Gastrocnemius medialis (tissue), 4 donors: ENCODE measurements around the gene XCL2. TPM values are rescaled to one million over a fixed set of nuclear protein-coding genes. Genes with fewer than 3 reads are reported as not detected.

ENCODE experiments used
- ATAC-seq, 2 donors: fragments of 150-250 bp; one replicate each; pipeline ENCODE4 v1.9.1; 2016
- DNase-seq, 2 donors: peaks; one replicate each; pipeline ENCODE4 v3.0.0-alpha.2; 2019
- H3K27ac ChIP-seq, 4 donors: fragments of 200-600 bp; sonication (generic); 1 replicate in 1 of 4; 2 replicates in 3 of 4; pipeline ENCODE4 v1.5.1; 2016 to 2018; ENCODE audit warnings: mild to moderate bottlenecking in 2 of 4, moderate library complexity in 1 of 4
- H3K27me3 ChIP-seq, 3 donors: fragments of 200-600 bp; sonication (generic) in 2 of 3; 1 replicate in 1 of 3; 2 replicates in 2 of 3; pipeline versions ENCODE4 v1.5.1 to v1.6.0; 2016 to 2019; ENCODE audit warnings: mild to moderate bottlenecking in 1 of 3, moderate library complexity in 1 of 3
- H3K36me3 ChIP-seq, 2 donors: fragments of 200-600 bp; sonication (generic) in 1 of 2; one replicate each; pipeline ENCODE4 v1.5.1; 2017 to 2018
- H3K4me1 ChIP-seq, 2 donors: fragments of 200-600 bp; sonication (generic) in 1 of 2; one replicate each; pipeline ENCODE4 v1.5.1; 2016 to 2017; ENCODE audit warnings: mild to moderate bottlenecking in 2 of 2
- H3K4me3 ChIP-seq, 4 donors: fragments of 200-600 bp; sonication (generic) in 3 of 4; 1 replicate in 1 of 4; 2 replicates in 3 of 4; pipeline ENCODE4 v1.5.1; 2016 to 2019; ENCODE audit warnings: mild to moderate bottlenecking in 2 of 4
- H3K9me3 ChIP-seq, 3 donors: fragments of 200-600 bp; sonication (generic) in 2 of 3; 1 replicate in 1 of 3; 2 replicates in 2 of 3; pipeline ENCODE4 v1.5.1; 2016 to 2019
- POLR2A ChIP-seq, 2 donors: fragments of 450-650 bp; IDR thresholded peaks; one replicate each; pipeline ENCODE4 v1.6.1; 2017; ENCODE audit warnings: antibody characterized with exemption in 2 of 2, mild to moderate bottlenecking in 2 of 2, moderate library complexity in 2 of 2
- in situ Hi-C, 4 donors: fragments of 200-750 bp; cut with MboI; loops; one replicate each; pipeline versions ENCODE4 v1.15.0 to v1.8.0; 2017; ENCODE audit warnings: low sequenced_read_pairs in 4 of 4
- intact Hi-C: fragments of 100-400 bp; cut with DNase I; formaldehyde crosslinking; loops from one replicate; pipeline ENCODE4 v1.15.1; 2023; ENCODE audit warnings: low total_unique reads
- total RNA-seq, 4 donors: library from RNA; depleted of rRNA; stranded (reverse); fragments of >200 nt; gene quantifications; one replicate each; pipeline versions ENCODE4 v1.1.0 to v1.2.3, GENCODE V29; 2016
- TF ChIP-seq, protein P1 (sequence below), 5 experiments: fragments of 450-650 bp in 3 of 5; fragments of 200-600 bp in 2 of 5; sonication (generic) in 2 of 5; IDR thresholded peaks in 4 of 5; conservative IDR thresholded peaks in 1 of 5; 1 replicate in 4 of 5; 2 replicates in 1 of 5; pipeline ENCODE4 v1.5.1; 2016 to 2019; ENCODE audit warnings: antibody characterized with exemption in 5 of 5, mild to moderate bottlenecking in 3 of 5, moderate library complexity in 3 of 5

The XCL2 gene
- total RNA-seq, 4 donors from 2014 or later, result 1.5 TPM; not detected in 3

DNA sequence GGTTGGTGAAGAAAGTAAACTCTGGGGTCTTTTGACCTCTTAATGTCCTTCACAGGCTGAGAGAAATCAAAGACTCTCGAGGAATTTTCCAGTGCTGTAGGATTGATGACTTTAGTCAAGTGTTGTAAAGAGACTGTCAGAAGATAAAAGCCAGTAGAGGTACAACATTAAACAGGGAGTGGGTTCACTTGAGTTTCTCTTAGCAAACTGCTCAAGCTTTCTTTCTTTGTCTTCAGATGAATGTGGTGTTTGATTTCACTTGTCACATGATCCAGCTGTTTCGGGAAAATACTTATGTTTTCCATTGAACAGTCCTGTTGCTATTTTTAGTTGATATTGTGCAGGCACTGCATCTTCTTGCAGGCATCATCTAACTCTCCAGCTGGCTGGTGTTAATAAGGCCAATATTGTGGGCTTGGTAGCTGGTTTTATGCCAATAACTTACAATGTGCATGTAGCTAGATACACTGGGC is 45.6 kb downstream of the XCL2 start:
- ATAC-seq (no peak), DNase-seq (no peak)
- no peak overlapping the region for H3K27ac ChIP-seq
- TF ChIP-seq, protein P1, sequence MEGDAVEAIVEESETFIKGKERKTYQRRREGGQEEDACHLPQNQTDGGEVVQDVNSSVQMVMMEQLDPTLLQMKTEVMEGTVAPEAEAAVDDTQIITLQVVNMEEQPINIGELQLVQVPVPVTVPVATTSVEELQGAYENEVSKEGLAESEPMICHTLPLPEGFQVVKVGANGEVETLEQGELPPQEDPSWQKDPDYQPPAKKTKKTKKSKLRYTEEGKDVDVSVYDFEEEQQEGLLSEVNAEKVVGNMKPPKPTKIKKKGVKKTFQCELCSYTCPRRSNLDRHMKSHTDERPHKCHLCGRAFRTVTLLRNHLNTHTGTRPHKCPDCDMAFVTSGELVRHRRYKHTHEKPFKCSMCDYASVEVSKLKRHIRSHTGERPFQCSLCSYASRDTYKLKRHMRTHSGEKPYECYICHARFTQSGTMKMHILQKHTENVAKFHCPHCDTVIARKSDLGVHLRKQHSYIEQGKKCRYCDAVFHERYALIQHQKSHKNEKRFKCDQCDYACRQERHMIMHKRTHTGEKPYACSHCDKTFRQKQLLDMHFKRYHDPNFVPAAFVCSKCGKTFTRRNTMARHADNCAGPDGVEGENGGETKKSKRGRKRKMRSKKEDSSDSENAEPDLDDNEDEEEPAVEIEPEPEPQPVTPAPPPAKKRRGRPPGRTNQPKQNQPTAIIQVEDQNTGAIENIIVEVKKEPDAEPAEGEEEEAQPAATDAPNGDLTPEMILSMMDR (IDR thresholded peaks at IDR 0.05 in 4 of 5, conservative IDR thresholded peaks at IDR 0.05 in 1 of 5), result no peak
- no peak for TF ChIP-seq POLR2A (IDR thresholded peaks at IDR 0.05)
- in situ Hi-C loops, result no loop called here
- no peaks in the 10 kb centered on the region for H3K4me1 ChIP-seq
- H3K27me3 ChIP-seq, result no peaks in the 10 kb centered on the region
- no peaks in the 10 kb centered on the region for H3K36me3 ChIP-seq
- intact Hi-C loops, result no loop called here
- no peaks in the 10 kb centered on the region for H3K9me3 ChIP-seq
- no peak overlapping the region for H3K4me3 ChIP-seq

DNA sequence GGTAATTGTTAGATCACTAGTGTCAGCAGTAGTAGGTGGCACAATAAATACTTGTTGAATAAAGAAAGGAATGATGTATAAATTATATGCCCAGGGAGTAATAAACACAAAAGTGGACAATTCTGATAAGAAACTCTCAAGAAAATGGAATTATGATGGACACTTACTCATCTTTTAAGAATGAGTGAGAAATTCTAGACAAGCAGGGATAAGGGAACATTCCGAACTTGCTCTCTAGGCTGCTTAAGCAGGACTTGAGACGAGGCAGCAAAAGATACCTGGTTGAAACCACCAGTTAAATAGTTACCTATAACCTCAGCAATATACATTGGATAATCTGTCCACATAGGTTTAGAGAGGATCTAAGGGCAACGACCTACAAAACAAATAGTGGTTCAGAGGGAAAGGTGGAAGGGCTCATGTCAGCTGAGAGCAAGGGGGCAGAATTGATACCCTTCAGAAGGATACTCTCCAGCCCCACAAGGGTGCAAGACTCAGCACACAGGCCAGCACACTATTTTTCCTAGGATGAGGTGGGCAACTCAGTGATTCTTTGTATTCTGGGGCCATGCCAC is 46.3 kb downstream of the XCL2 start:
- no peak overlapping the region for H3K4me3 ChIP-seq
- ATAC-seq, result no peak
- H3K27ac ChIP-seq, result no peak overlapping the region
- no peaks in the 10 kb centered on the region for H3K27me3 ChIP-seq
- no peaks in the 10 kb centered on the region for H3K9me3 ChIP-seq
- no peaks in the 10 kb centered on the region for H3K4me1 ChIP-seq
- in situ Hi-C loops (no loop called here), intact Hi-C loops (no loop called here)
- no peaks in the 10 kb centered on the region for H3K36me3 ChIP-seq
- DNase-seq, result no peak
- TF ChIP-seq POLR2A (IDR thresholded peaks at IDR 0.05), result no peak
- TF ChIP-seq, protein P1 (IDR thresholded peaks at IDR 0.05 in 4 of 5, conservative IDR thresholded peaks at IDR 0.05 in 1 of 5), result no peak

DNA sequence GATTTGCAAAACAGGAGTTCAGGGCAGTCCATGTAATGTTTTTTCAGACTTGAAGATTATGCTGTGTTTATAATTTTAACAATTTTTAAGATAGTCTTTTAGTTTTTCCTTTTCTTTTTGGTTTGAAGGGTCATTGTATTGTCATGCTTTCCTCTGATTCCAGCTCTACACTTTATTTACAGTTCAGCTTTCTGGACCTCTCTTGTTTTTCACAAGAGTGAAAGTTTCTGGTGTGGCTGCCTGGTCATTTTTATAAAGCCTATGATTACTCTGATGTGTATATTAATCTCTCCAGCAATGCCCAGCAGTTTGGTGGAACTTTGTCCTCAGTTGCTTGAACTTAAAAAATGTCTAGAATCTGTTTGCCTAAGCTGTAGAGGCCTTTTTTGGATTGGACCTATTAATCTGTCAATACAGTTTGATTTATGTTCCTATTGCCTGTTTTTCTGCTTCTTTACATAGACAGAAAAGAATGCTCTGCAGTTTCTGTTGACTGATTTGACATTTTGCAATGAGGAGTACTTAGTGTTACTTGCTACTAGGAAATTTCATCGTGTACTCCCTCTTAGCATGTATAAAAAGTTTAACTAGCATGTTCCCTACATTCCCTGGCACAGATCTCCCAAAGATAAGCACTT is 52.2 kb downstream of the XCL2 start:
- H3K4me1 ChIP-seq, result peaks cover 0 to 6% of the 10 kb centered on the region in 2 donors
- H3K27ac ChIP-seq, result no peak overlapping the region
- no peak for TF ChIP-seq POLR2A (IDR thresholded peaks at IDR 0.05)
- TF ChIP-seq, protein P1 (IDR thresholded peaks at IDR 0.05 in 4 of 5, conservative IDR thresholded peaks at IDR 0.05 in 1 of 5), result no peak
- no peaks in the 10 kb centered on the region for H3K36me3 ChIP-seq
- DNase-seq (no peak), ATAC-seq (no peak)
- in situ Hi-C loops (no loop called here), intact Hi-C loops (no loop called here)
- H3K9me3 ChIP-seq, result no peaks in the 10 kb centered on the region
- no peaks in the 10 kb centered on the region for H3K27me3 ChIP-seq
- H3K4me3 ChIP-seq, result no peak overlapping the region

Other genes with a start within 250 kb of the XCL2 start
- gene XCL1, start 32.6 kb upstream of the XCL2 start, total RNA-seq, result not detected
- 10 to 100 TPM; 12.6 to 21.8 (median 14.7) TPM for gene DPT, start 185.2 kb upstream of the XCL2 start, total RNA-seq